ENCODE results near the gene CKAP2L.

CKAP2L gene

DNA sequence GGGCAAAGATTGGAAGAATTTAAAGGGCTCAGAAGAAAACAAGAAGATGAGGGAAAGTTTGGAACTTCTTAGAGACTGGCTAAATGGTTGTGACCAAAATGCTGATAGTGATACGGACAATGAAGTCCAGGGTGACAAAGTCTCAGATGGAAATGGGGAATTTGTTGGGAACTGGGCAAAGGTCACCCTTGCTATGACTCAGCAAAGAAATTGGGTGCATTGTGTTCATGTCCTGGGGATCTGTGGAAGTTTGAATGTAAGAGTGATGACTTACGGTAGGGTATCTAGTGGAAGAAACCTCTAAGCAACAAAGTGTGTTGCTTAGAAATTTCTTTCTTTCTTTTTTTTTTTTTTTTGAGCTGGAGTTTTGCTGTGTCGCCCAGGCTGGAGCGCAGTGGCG, 25.9 kb upstream of the CKAP2L start:
- no peaks in the 10 kb centered on the region for H3K36me3 ChIP-seq (ENCODE audit: control insufficient read depth, insufficient read depth, low read length)
- no peaks in the 10 kb centered on the region for H3K27me3 ChIP-seq (ENCODE audit: control insufficient read depth, insufficient read depth, low read length)
- H3K4me1 ChIP-seq (ENCODE audit: control insufficient read depth, insufficient read depth, low read length): peaks cover 18% of the 10 kb centered on the region
- no peak overlapping the region for H3K4me3 ChIP-seq (ENCODE audit: low read depth, low read length)
- no peak overlapping the region for H3K9ac ChIP-seq (ENCODE audit: low read depth, low read length)
- H3K27ac ChIP-seq (ENCODE audit: low read depth, low read length): no peak overlapping the region
- H3K9me3 ChIP-seq (ENCODE audit: control insufficient read depth, insufficient read depth, low read length): no peaks in the 10 kb centered on the region

- Histone ChIP-seq H3K4me1 (ENCODE audit: control insufficient read depth, insufficient read depth, low read length) (peaks cover 27% of the 10 kb centered on the region), H3K27me3 (ENCODE audit: control insufficient read depth, insufficient read depth, low read length) (no peaks in the 10 kb centered on the region), H3K36me3 (ENCODE audit: control insufficient read depth, insufficient read depth, low read length) (no peaks in the 10 kb centered on the region), H3K9ac (ENCODE audit: low read depth, low read length) (no peak overlapping the region), H3K9me3 (ENCODE audit: control insufficient read depth, insufficient read depth, low read length) (no peaks in the 10 kb centered on the region), H3K27ac (ENCODE audit: low read depth, low read length) (no peak overlapping the region), H3K4me3 (ENCODE audit: low read depth, low read length) (no peak overlapping the region)
Measured at GRCh38 chr2:112789186-112789585, 24.8 kb upstream of the CKAP2L start.

- no peaks in the 10 kb centered on the region for H3K9me3 ChIP-seq (ENCODE audit: control insufficient read depth, insufficient read depth, low read length)
Measured at GRCh38 chr2:112788653-112789052, 24.2 kb upstream of the CKAP2L start.

GRCh38 chr2:112787729-112788393, 23.5 kb upstream of the CKAP2L start:
- no peaks in the 10 kb centered on the region for H3K9me3 ChIP-seq (ENCODE audit: control insufficient read depth, insufficient read depth, low read length)
- no peaks in the 10 kb centered on the region for H3K27me3 ChIP-seq (ENCODE audit: control insufficient read depth, insufficient read depth, low read length)
- peaks cover 38% of the 10 kb centered on the region for H3K4me1 ChIP-seq (ENCODE audit: control insufficient read depth, insufficient read depth, low read length)
- no peaks in the 10 kb centered on the region for H3K36me3 ChIP-seq (ENCODE audit: control insufficient read depth, insufficient read depth, low read length)
- H3K9ac ChIP-seq (ENCODE audit: low read depth, low read length): no peak overlapping the region
- H3K27ac ChIP-seq (ENCODE audit: low read depth, low read length): no peak overlapping the region
- no peak overlapping the region for H3K4me3 ChIP-seq (ENCODE audit: low read depth, low read length)

More at GRCh38 chr2:112788653-112789052, 24.2 kb upstream of the CKAP2L start:
- H3K4me3 ChIP-seq (ENCODE audit: low read depth, low read length): no peak overlapping the region
- H3K36me3 ChIP-seq (ENCODE audit: control insufficient read depth, insufficient read depth, low read length): no peaks in the 10 kb centered on the region
- H3K4me1 ChIP-seq (ENCODE audit: control insufficient read depth, insufficient read depth, low read length): peaks cover 33% of the 10 kb centered on the region
- no peak overlapping the region for H3K9ac ChIP-seq (ENCODE audit: low read depth, low read length)
- no peaks in the 10 kb centered on the region for H3K27me3 ChIP-seq (ENCODE audit: control insufficient read depth, insufficient read depth, low read length)
- H3K27ac ChIP-seq (ENCODE audit: low read depth, low read length): no peak overlapping the region

- Histone ChIP-seq H3K27ac (ENCODE audit: low read depth, low read length) (no peak overlapping the region), H3K27me3 (ENCODE audit: control insufficient read depth, insufficient read depth, low read length) (no peaks in the 10 kb centered on the region), H3K9me3 (ENCODE audit: control insufficient read depth, insufficient read depth, low read length) (no peaks in the 10 kb centered on the region), H3K36me3 (ENCODE audit: control insufficient read depth, insufficient read depth, low read length) (no peaks in the 10 kb centered on the region), H3K4me1 (ENCODE audit: control insufficient read depth, insufficient read depth, low read length) (peaks cover 37% of the 10 kb centered on the region), H3K4me3 (ENCODE audit: low read depth, low read length) (no peak overlapping the region), H3K9ac (ENCODE audit: low read depth, low read length) (no peak overlapping the region)
Measured at GRCh38 chr2:112787294-112787693, 22.9 kb upstream of the CKAP2L start.

DNA sequence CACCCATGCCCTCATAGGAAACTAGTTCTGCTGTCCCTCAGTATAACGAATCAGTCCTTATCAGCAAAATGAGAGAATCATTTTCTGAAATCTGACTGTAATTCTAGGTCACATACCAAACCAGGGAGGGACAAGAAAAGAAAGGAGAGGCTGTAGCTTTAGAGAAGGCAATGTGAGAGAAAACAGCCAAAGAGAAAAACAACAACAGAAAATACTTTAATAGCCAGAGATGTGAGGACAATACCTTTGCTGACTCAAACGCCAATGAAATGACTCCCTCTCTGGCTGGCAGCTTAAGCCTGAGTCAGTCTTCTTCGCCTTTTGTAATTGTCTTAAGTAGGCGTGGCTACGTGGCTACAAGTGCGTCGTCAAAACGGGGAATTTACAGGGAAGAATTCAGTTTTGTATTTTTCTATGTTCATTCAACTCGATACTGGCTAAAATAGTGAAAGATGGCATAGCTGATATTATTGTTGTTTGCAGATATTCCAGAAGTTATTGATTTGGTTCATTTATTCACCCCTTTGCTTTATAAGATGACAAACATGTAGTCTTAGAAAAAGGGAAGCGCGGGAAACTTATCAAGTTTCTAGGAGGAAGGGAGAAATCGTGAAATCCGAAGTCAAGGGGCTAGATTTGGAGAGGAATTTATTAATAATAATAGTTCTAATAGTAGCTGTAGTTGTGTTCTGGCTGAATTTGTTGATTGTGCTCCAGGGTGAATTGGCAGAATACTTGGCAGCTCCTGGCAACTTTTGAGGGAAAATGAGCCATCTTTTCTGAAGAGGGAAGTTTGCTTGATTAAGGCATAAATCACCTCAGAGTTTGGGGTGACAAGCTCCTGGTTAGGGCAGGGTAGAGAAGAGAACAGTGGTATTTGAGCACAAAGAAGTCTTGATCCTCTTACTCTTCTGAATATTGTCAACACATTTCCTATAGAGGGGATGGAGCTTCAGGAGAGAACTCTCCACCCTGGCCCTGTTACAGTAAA, 20.1 kb upstream of the CKAP2L start, which contains the start of gene IL1A:
TSS of gene IL1A (minus strand) at position 295 of the 991 bp plus-strand sequence. CDS start 723 bp downstream, outside the sequence.
- Histone ChIP-seq H3K4me3 (ENCODE audit: low read depth, low read length) (peak within 1 kb of the TSS; percentile 37), H3K27ac (ENCODE audit: low read depth, low read length) (peak within 1 kb of the TSS; percentile 48), H3K36me3 (ENCODE audit: control insufficient read depth, insufficient read depth, low read length) (no peaks in the 10 kb centered on the region), H3K4me1 (ENCODE audit: control insufficient read depth, insufficient read depth, low read length) (peaks cover 29% of the 10 kb centered on the region), H3K9me3 (ENCODE audit: control insufficient read depth, insufficient read depth, low read length) (no peaks in the 10 kb centered on the region), H3K9ac (ENCODE audit: low read depth, low read length) (no peak within 1 kb of the TSS), H3K27me3 (ENCODE audit: control insufficient read depth, insufficient read depth, low read length) (no peaks in the 10 kb centered on the region)

DNA sequence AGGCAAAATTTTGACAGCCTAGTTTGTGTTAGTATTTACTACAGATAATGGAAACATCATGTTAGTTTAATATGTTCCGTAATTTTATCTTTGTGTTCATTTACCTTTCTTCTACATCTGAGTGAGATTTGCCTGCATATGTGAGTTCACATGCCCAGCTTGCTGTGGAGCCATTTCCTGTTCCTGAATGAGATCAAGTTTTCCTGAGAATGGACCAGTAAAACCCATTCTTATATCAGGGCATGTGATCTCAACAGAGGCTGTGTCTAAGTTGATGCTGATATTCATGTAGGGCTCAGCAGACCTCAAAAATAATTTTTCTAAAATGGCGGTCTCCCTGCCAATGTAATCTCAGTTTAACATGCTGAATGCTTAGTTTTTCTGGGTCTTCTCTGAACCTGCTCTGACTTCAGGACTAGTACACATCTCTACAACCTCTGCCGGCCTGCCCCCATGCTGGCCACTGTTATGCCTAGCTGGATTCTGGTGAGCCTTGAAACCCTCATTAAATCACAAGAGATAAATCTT, 18.8 kb upstream of the CKAP2L start:
- Histone ChIP-seq H3K4me1 (ENCODE audit: control insufficient read depth, insufficient read depth, low read length) (peaks cover 29% of the 10 kb centered on the region), H3K27me3 (ENCODE audit: control insufficient read depth, insufficient read depth, low read length) (no peaks in the 10 kb centered on the region), H3K4me3 (ENCODE audit: low read depth, low read length) (peak overlapping the region; percentile 37; the same call in 1 of the 2 replicates), H3K9ac (ENCODE audit: low read depth, low read length) (no peak overlapping the region), H3K36me3 (ENCODE audit: control insufficient read depth, insufficient read depth, low read length) (no peaks in the 10 kb centered on the region), H3K9me3 (ENCODE audit: control insufficient read depth, insufficient read depth, low read length) (no peaks in the 10 kb centered on the region), H3K27ac (ENCODE audit: low read depth, low read length) (no peak overlapping the region)

GRCh38 chr2:112782234-112782799, 17.9 kb upstream of the CKAP2L start:
- no peaks in the 10 kb centered on the region for H3K36me3 ChIP-seq (ENCODE audit: control insufficient read depth, insufficient read depth, low read length)
- no peak overlapping the region for H3K4me3 ChIP-seq (ENCODE audit: low read depth, low read length)
- H3K9ac ChIP-seq (ENCODE audit: low read depth, low read length): no peak overlapping the region
- H3K27me3 ChIP-seq (ENCODE audit: control insufficient read depth, insufficient read depth, low read length): no peaks in the 10 kb centered on the region
- no peak overlapping the region for H3K27ac ChIP-seq (ENCODE audit: low read depth, low read length)
- no peaks in the 10 kb centered on the region for H3K9me3 ChIP-seq (ENCODE audit: control insufficient read depth, insufficient read depth, low read length)
- H3K4me1 ChIP-seq (ENCODE audit: control insufficient read depth, insufficient read depth, low read length): peaks cover 29% of the 10 kb centered on the region

GRCh38 chr2:112779598-112779997, 15.2 kb upstream of the CKAP2L start:
- no peaks in the 10 kb centered on the region for H3K9me3 ChIP-seq (ENCODE audit: control insufficient read depth, insufficient read depth, low read length)
- H3K4me3 ChIP-seq (ENCODE audit: low read depth, low read length): no peak overlapping the region
- H3K4me1 ChIP-seq (ENCODE audit: control insufficient read depth, insufficient read depth, low read length): peaks cover 13% of the 10 kb centered on the region
- no peaks in the 10 kb centered on the region for H3K27me3 ChIP-seq (ENCODE audit: control insufficient read depth, insufficient read depth, low read length)
- H3K27ac ChIP-seq (ENCODE audit: low read depth, low read length): no peak overlapping the region
- H3K36me3 ChIP-seq (ENCODE audit: control insufficient read depth, insufficient read depth, low read length): no peaks in the 10 kb centered on the region
- no peak overlapping the region for H3K9ac ChIP-seq (ENCODE audit: low read depth, low read length)

GRCh38 chr2:112777036-112777435, 12.6 kb upstream of the CKAP2L start:
- H3K4me1 ChIP-seq (ENCODE audit: control insufficient read depth, insufficient read depth, low read length): no peaks in the 10 kb centered on the region
- no peaks in the 10 kb centered on the region for H3K36me3 ChIP-seq (ENCODE audit: control insufficient read depth, insufficient read depth, low read length)
- no peak overlapping the region for H3K27ac ChIP-seq (ENCODE audit: low read depth, low read length)
- no peak overlapping the region for H3K4me3 ChIP-seq (ENCODE audit: low read depth, low read length)
- no peaks in the 10 kb centered on the region for H3K27me3 ChIP-seq (ENCODE audit: control insufficient read depth, insufficient read depth, low read length)
- no peak overlapping the region for H3K9ac ChIP-seq (ENCODE audit: low read depth, low read length)
- H3K9me3 ChIP-seq (ENCODE audit: control insufficient read depth, insufficient read depth, low read length): no peaks in the 10 kb centered on the region

Data from HUES48 (cell line).